ENCODE results near the gene GRM2. TPM values are rescaled to one million over a fixed set of nuclear protein-coding genes. Genes with fewer than 3 reads are reported as not detected.

Gene GRM2
- total and polyA plus RNA-seq, 10 of the 15 experiments (the other 5 are each of a cell fraction or from before 2014, with no cell fraction given), result 0.01 to 0.14 (median 0.06) TPM; not detected in 5

GRCh38 chr3:51673802-51674654 lies 32.8 kb upstream of the GRM2 start:
- no peak overlapping the region; the same call in 1 of the 2 replicates for H3K4me2 ChIP-seq (ENCODE audit: control insufficient read depth, insufficient read depth)
- WGBS (ENCODE audit: insufficient coverage, insufficient replicate concordance, low lambda C conversion rate, missing lambda C conversion rate), result 98% methylated on average over 14 of the region's 14 CpGs
- no peak overlapping the region for H2AFZ ChIP-seq (ENCODE audit: control insufficient read depth, low read depth, low read length)
- in situ Hi-C loops (cut with MboI), result no loop called here
- ChIA-PET CTCF (interaction anchor here (1.3 to 14.0 kb wide), 6 partner anchors 9 to 284 kb away, joined by 4 to 331 read pairs (median 20); partner anchors contain the start of genes DCAF1 and RBM15B), SMC1A (ENCODE audit: uncharacterized antibody, unreplicated experiment) (interaction anchor here (1.5 to 8.7 kb wide), 3 partner anchors 7 to 173 kb away, joined by 4 to 168 read pairs (median 87); partner anchors contain the start of gene DCAF1), RAD21 (ENCODE audit: unreplicated experiment) (interaction anchor here (1.0 to 9.9 kb wide), 4 partner anchors 8 to 290 kb away, joined by 3 to 189 read pairs (median 40); partner anchors contain the start of gene DCAF1), POLR2A (interaction anchor here (1.9 to 7.5 kb wide), 3 partner anchors 8 to 173 kb away, joined by 6 to 105 read pairs (median 36); partner anchors contain the start of gene DCAF1)
- H3K9ac ChIP-seq (ENCODE audit: control insufficient read depth, insufficient read depth, low read length), result no peak overlapping the region
- no peaks in the 10 kb centered on the region for H3K27me3 ChIP-seq (replicated peaks in 1 of 2; ENCODE audit: control insufficient read depth in 2 of 2, insufficient read depth in 2 of 2, low read length in 1 of 2)
- no peak overlapping the region for H3K4me3 ChIP-seq
- H3K4me1 ChIP-seq (ENCODE audit: control insufficient read depth, insufficient read depth, low read length), result peaks cover 22% of the 10 kb centered on the region
- DNase-seq (ENCODE audit: low read depth, low spot score), result no peak
- H3K79me2 ChIP-seq (ENCODE audit: control insufficient read depth, insufficient read depth, low read length), result peaks cover 19% of the 10 kb centered on the region
- intact Hi-C loops (cut with micrococcal nuclease; ENCODE audit: unreplicated experiment), result loop anchor here (5.0 kb wide), 1 partner anchor 287 kb away; the partner anchor contains the start of gene MANF
- H3K27ac ChIP-seq (ENCODE audit: control insufficient read depth, insufficient read depth), result no peak overlapping the region
- FAIRE-seq, result no peak
- no peak for ATAC-seq
- no peaks in the 10 kb centered on the region for H3K9me3 ChIP-seq (replicated peaks; ENCODE audit: control insufficient read depth, insufficient read depth, low read length)
- BruUV-seq (replicated peaks), result no TSS peak
- H4K20me1 ChIP-seq (ENCODE audit: control insufficient read depth, insufficient read depth), result peaks cover 3% of the 10 kb centered on the region; the same call in 1 of the 2 replicates
- no peaks in the 10 kb centered on the region; a peak in 3 of 4 replicates for H3K36me3 ChIP-seq (ENCODE audit: control insufficient read depth in 2 of 2, insufficient read depth in 2 of 2, low read length in 1 of 2)
- TF ChIP-seq RELB (IDR thresholded peaks at IDR 0.05; ENCODE audit: low read depth), result no peak
- TF ChIP-seq CUX1 (IDR thresholded peaks at IDR 0.05; ENCODE audit: insufficient replicate concordance, low read depth, low read length), result no peak
- no peak for TF ChIP-seq ZNF217 (IDR thresholded peaks at IDR 0.05)
- TF ChIP-seq ZZZ3 (IDR thresholded peaks at IDR 0.05; ENCODE audit: control insufficient read depth, insufficient read length, low read depth), result no peak
- TF ChIP-seq SMAD1 (IDR thresholded peaks at IDR 0.05; ENCODE audit: low read depth, partially characterized antibody), result no peak
- no peak for TF ChIP-seq YY1 (IDR thresholded peaks at IDR 0.05; ENCODE audit: low read depth, low read length)
- TF ChIP-seq SUPT20H (IDR thresholded peaks at IDR 0.05; ENCODE audit: borderline replicate concordance, control insufficient read depth, low read depth, low read length), result no peak
- TF ChIP-seq BCLAF1 (IDR thresholded peaks at IDR 0.05), result no peak
